Measurements from ENCODE around the gene RAD23A. TPM values are rescaled to one million over a fixed set of nuclear protein-coding genes. Genes with fewer than 3 reads are reported as not detected.
A peak's percentile ranks its signal among the peaks of the same experiment; 100 is the strongest.

The RAD23A gene
- polyA plus RNA-seq, 2 of the 4 experiments (the other 2 are of a cell fraction): 56.2 to 71.6 TPM

GRCh38 chr19:12965017-12965811, 19.6 kb downstream of the RAD23A start:
- Histone ChIP-seq H3K4me1 (peaks cover 11% of the 10 kb centered on the region; the same call in 1 of the 3 replicates), H3K27ac (peak overlapping the region; percentile 91), H3K4me3 (peak overlapping the region; percentile 53), H3K9me3 (no peaks in the 10 kb centered on the region), H3K4me2 (peak overlapping the region; percentile 99)
- ChIA-PET CTCF (interaction anchor here (0.8 to 6.9 kb wide), 52 partner anchors 11 to 830 kb away, joined by 3 to 114 read pairs (median 5); partner anchors contain the start of genes FARSA, GCDH, IER2 and RAD23A), POLR2A (interaction anchor here (0.7 to 0.9 kb wide), 2 partner anchors 13 to 80 kb away, joined by 3 read pairs; no protein-coding TSS in a partner anchor)
- DNase-seq (ENCODE audit: low read depth in 1 of 2, low spot score in 1 of 2): peak; percentile 53 to 76
- peak; percentile 97 to 98 for ATAC-seq
- WGBS (ENCODE audit: missing lambda C conversion rate): 2% methylated on average over 18 of the region's 34 CpGs
- FAIRE-seq: no peak
- peak; percentile 67 for TF ChIP-seq CTCF (IDR thresholded peaks at IDR 0.05)
- no peak for TF ChIP-seq FOSL2 (IDR thresholded peaks at IDR 0.05)
- TF ChIP-seq FOSL2 (CRISPR knock-in tag; IDR thresholded peaks at IDR 0.05): no peak
- peak; percentile 75 for TF ChIP-seq ZFP36 (IDR thresholded peaks at IDR 0.05; ENCODE audit: borderline replicate concordance, partially characterized antibody)
- 0 out of 5 replicates have a peak, but pooled peaks of 1 of the 2 experiments have one; percentile 23 for TF ChIP-seq JUN (IDR thresholded peaks at IDR 0.05)
- TF ChIP-seq HOXB13 (CRISPR knock-in tag; IDR thresholded peaks at IDR 0.05; ENCODE audit: low read depth): no peak
- TF ChIP-seq SMC3 (IDR thresholded peaks at IDR 0.05): peak; percentile 57
- TF ChIP-seq MAX (IDR thresholded peaks at IDR 0.05): peak; percentile 52; the same call in 1 of the 2 replicates
- peak; percentile 53 to 63 for TF ChIP-seq RAD21 (conservative IDR thresholded peaks at IDR 0.05 in 1 of 2, IDR thresholded peaks at IDR 0.05 in 1 of 2)
- TF ChIP-seq RFX5 (IDR thresholded peaks at IDR 0.05): no peak
- TF ChIP-seq MAZ (IDR thresholded peaks at IDR 0.05; ENCODE audit: borderline replicate concordance, low read depth, low read length): peak; percentile 58; the same call in 1 of the 2 replicates
- peak; percentile 35; the same call in 1 of the 2 replicates for TF ChIP-seq MYC (IDR thresholded peaks at IDR 0.05; ENCODE audit: borderline replicate concordance, low read length)

GRCh38 chr19:12965812-12966135, 20.1 kb downstream of the RAD23A start:
- no peak for DNase-seq (ENCODE audit: low read depth in 1 of 2, low spot score in 1 of 2)
- Histone ChIP-seq H3K9me3 (no peaks in the 10 kb centered on the region), H3K27ac (peak overlapping the region; percentile 91), H3K4me1 (peaks cover 11% of the 10 kb centered on the region; the same call in 1 of the 3 replicates), H3K4me2 (peak overlapping the region; percentile 99), H3K4me3 (peak overlapping the region; percentile 53; the same call in 1 of the 3 replicates)
- ChIA-PET CTCF (interaction anchor here (0.8 to 6.9 kb wide), 47 partner anchors 11 to 624 kb away, joined by 3 to 114 read pairs (median 6); partner anchors contain the start of genes FARSA, GCDH, IER2 and RAD23A), POLR2A (interaction anchor here (0.7 kb wide), 1 partner anchor 12 kb away, joined by 3 read pairs; no protein-coding TSS in a partner anchor)
- no peak for FAIRE-seq
- no peak for ATAC-seq
- TF ChIP-seq KDM1A (IDR thresholded peaks at IDR 0.05; ENCODE audit: low read depth): no peak
- no peak for TF ChIP-seq SMC3 (IDR thresholded peaks at IDR 0.05)
- TF ChIP-seq GATA3 (IDR thresholded peaks at IDR 0.05; ENCODE audit: borderline replicate concordance): no peak
- TF ChIP-seq PHF8 (IDR thresholded peaks at IDR 0.05; ENCODE audit: borderline replicate concordance, low read depth): no peak
- TF ChIP-seq FOXS1 (CRISPR knock-in tag; IDR thresholded peaks at IDR 0.05): no peak
- TF ChIP-seq NPAS2 (CRISPR knock-in tag; IDR thresholded peaks at IDR 0.05; ENCODE audit: borderline replicate concordance): no peak
- no peak for TF ChIP-seq NR3C1 (IDR thresholded peaks at IDR 0.05)
- TF ChIP-seq HEYL (CRISPR knock-in tag; IDR thresholded peaks at IDR 0.05): no peak
- TF ChIP-seq ZFP36 (IDR thresholded peaks at IDR 0.05; ENCODE audit: borderline replicate concordance, partially characterized antibody): no peak
- TF ChIP-seq EHMT2 (IDR thresholded peaks at IDR 0.05; ENCODE audit: low read depth): no peak
- no peak for TF ChIP-seq MAX (IDR thresholded peaks at IDR 0.05)
- TF ChIP-seq E2F6 (IDR thresholded peaks at IDR 0.05; ENCODE audit: borderline replicate concordance, low read depth): no peak
- no peak for TF ChIP-seq ATOH8 (CRISPR knock-in tag; IDR thresholded peaks at IDR 0.05; ENCODE audit: low read depth)
- TF ChIP-seq FOSB (CRISPR knock-in tag; IDR thresholded peaks at IDR 0.05): no peak
- TF ChIP-seq HMGXB4 (CRISPR knock-in tag; IDR thresholded peaks at IDR 0.05; ENCODE audit: borderline replicate concordance): no peak
- TF ChIP-seq RAD21 (conservative IDR thresholded peaks at IDR 0.05 in 1 of 2, IDR thresholded peaks at IDR 0.05 in 1 of 2): no peak
- WGBS (ENCODE audit: missing lambda C conversion rate): 55% methylated on average over 8 of the region's 8 CpGs

Data from A549 (cell line).